T-helper 2 cell (primary cell): ENCODE results near the gene PRR7.
A peak's percentile ranks its signal among the peaks of the same experiment; 100 is the strongest.
"Not testable (repeated sequence)": the region's sequence is repeated elsewhere in the genome, so short reads cannot be mapped to it uniquely, and the experiment has no call there.

Source experiments
- DNase-seq, 5 experiments: peaks; one replicate each; pipeline versions ENCODE4 v3.0.0 to v3.0.0-alpha.2; 2012 to 2022

The PRR7 gene

GRCh38 chr5:177484902-177485549 lies 38.4 kb downstream of the PRR7 start:
- no peak for DNase-seq

GRCh38 chr5:177485753-177486152 lies 39.1 kb downstream of the PRR7 start:
- DNase-seq: not testable (repeated sequence)

GRCh38 chr5:177486256-177486655 lies 39.6 kb downstream of the PRR7 start:
- DNase-seq: no peak

- DNase-seq: no peak
Measured at GRCh38 chr5:177487144-177487543, 40.5 kb downstream of the PRR7 start.

- DNase-seq: no peak
Measured at GRCh38 chr5:177487975-177488374, 41.4 kb downstream of the PRR7 start.

- DNase-seq: no peak
Measured at GRCh38 chr5:177489119-177489716, 42.6 kb downstream of the PRR7 start.

GRCh38 chr5:177490311-177490991 lies 43.8 kb downstream of the PRR7 start:
- DNase-seq: no peak

GRCh38 chr5:177490992-177491391 lies 44.4 kb downstream of the PRR7 start:
- no peak for DNase-seq

- DNase-seq: peak in 1 of 5 experiments; percentile 38
Measured at GRCh38 chr5:177491429-177491945, 44.9 kb downstream of the PRR7 start.

- no peak for DNase-seq
Measured at GRCh38 chr5:177491983-177492746, 45.6 kb downstream of the PRR7 start.

GRCh38 chr5:177492841-177493240 lies 46.2 kb downstream of the PRR7 start:
- DNase-seq: no peak

GRCh38 chr5:177493795-177494345 lies 47.3 kb downstream of the PRR7 start:
- no peak for DNase-seq

GRCh38 chr5:177494346-177495195 lies 48.0 kb downstream of the PRR7 start:
- no peak for DNase-seq

GRCh38 chr5:177495243-177496060 lies 48.8 kb downstream of the PRR7 start:
- DNase-seq: no peak

GRCh38 chr5:177496070-177496726 lies 49.6 kb downstream of the PRR7 start:
- no peak for DNase-seq

GRCh38 chr5:177496727-177497291 lies 50.2 kb downstream of the PRR7 start:
- no peak for DNase-seq

- peak; percentile 88 to 94 (median 90) for DNase-seq
Measured at GRCh38 chr5:177497292-177498012, 50.8 kb downstream of the PRR7 start, which contains the start of gene PDLIM7. TSS of gene PDLIM7 (minus strand) at chr5:177497604. CDS start at chr5:177496512, 1,092 bp downstream.

- no peak for DNase-seq
Measured at GRCh38 chr5:177498013-177498787, 51.6 kb downstream of the PRR7 start.
